ENCODE data around the gene GPC6. TPM values are rescaled to one million over a fixed set of nuclear protein-coding genes. Genes with fewer than 3 reads are reported as not detected.

GPC6 gene
- total and polyA plus RNA-seq, 2 experiments from 2014 or later = 26.0 to 92.8 TPM

DNA sequence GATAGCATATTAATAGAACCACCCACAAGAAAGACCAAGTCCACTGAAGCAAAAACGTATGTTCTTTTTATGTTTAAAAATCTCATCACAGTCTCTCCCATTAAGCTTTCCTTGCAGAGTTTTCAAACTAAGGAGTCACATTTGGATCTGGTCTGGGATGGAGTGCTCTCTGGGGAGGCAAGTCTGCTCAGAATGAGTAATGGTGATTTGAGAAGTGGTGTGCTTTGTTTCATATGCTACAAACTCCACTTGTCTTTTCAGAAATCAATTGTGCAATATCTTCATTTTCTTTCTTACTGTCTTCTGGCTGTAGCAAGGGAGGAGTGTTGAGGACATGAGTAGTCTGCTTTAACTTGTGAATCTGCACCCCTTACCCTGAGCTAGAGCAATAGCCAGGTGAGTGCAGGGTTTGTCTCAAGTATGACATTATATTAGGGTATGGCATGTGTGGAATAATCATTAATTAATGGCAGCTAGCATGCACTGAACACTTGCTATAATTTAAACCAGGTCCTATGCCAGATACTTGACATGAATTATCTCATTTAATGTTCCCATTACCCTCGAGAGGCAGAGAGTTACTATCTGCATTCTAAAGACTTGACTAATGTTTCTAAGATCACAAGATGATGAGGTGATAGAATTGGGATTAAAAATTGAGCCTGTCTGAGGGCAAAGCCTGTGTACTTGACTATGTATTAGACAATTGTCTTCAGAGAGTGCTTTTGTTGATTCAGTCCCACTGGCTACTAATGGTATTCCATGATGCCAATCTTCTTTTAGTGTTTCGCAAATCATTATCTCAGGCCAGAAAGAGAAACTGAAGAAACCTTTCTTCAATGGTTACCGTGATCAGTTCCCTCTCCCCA is 171.8 kb downstream of the GPC6 start:
- Histone ChIP-seq H3K9me2 (replicated peaks; ENCODE audit: insufficient read depth) (no peaks in the 10 kb centered on the region), H2AFZ (no peak overlapping the region), H4K20me1 (ENCODE audit: insufficient read depth, poor library complexity, severe bottlenecking) (no peaks in the 10 kb centered on the region), H3K36me3 (replicated peaks; ENCODE audit: insufficient read depth, low read depth) (no peaks in the 10 kb centered on the region), H3K9me3 (ENCODE audit: low read depth) (no peaks in the 10 kb centered on the region), H3K27ac (no peak overlapping the region), H3K27me3 (no peaks in the 10 kb centered on the region), H3K4me2 (no peak overlapping the region), H3K79me2 (peaks cover 50% of the 10 kb centered on the region), H3K4me1 (ENCODE audit: insufficient read depth) (no peaks in the 10 kb centered on the region), H3K4me3 (no peak overlapping the region)
- WGBS (ENCODE audit: low lambda C conversion rate, missing lambda C conversion rate) = 79% methylated on average over 4 of the region's 4 CpGs
- DNase-seq (ENCODE audit: low spot score) = no peak
- no peak for TF ChIP-seq EZH2 (IDR thresholded peaks at IDR 0.05; ENCODE audit: borderline replicate concordance)
- TF ChIP-seq, protein P1, sequence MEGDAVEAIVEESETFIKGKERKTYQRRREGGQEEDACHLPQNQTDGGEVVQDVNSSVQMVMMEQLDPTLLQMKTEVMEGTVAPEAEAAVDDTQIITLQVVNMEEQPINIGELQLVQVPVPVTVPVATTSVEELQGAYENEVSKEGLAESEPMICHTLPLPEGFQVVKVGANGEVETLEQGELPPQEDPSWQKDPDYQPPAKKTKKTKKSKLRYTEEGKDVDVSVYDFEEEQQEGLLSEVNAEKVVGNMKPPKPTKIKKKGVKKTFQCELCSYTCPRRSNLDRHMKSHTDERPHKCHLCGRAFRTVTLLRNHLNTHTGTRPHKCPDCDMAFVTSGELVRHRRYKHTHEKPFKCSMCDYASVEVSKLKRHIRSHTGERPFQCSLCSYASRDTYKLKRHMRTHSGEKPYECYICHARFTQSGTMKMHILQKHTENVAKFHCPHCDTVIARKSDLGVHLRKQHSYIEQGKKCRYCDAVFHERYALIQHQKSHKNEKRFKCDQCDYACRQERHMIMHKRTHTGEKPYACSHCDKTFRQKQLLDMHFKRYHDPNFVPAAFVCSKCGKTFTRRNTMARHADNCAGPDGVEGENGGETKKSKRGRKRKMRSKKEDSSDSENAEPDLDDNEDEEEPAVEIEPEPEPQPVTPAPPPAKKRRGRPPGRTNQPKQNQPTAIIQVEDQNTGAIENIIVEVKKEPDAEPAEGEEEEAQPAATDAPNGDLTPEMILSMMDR (IDR thresholded peaks at IDR 0.05; ENCODE audit: poor library complexity) = no peak
- TF ChIP-seq EZH2phosphoT487 (IDR thresholded peaks at IDR 0.05; ENCODE audit: low read depth, severe bottlenecking, unreplicated experiment) = no peak

DNA sequence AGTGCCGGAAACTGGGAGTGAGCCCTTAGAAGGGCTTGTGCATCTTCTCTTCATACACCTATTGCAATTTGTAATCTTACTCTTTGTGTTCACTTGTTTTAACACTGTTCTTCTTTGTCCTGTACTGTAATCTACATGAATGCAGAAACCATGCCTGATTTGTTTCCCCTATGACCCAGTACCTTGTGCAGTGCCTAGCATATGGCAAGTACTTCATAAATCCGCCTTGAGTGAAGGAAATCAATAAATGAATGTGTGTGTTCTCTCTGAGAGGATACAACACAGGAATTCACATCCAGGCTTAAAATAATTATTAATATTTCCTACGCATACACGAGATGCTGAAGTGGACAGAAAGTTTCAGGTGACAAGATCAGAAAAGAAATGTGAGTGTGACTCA is 172.6 kb downstream of the GPC6 start:
- no peak overlapping the region for H2AFZ ChIP-seq
- H3K4me1 ChIP-seq (ENCODE audit: insufficient read depth) = no peaks in the 10 kb centered on the region
- no peak overlapping the region for H3K4me2 ChIP-seq
- no peak overlapping the region for H3K4me3 ChIP-seq
- peaks cover 53% of the 10 kb centered on the region for H3K79me2 ChIP-seq
- WGBS (ENCODE audit: low lambda C conversion rate, missing lambda C conversion rate) = 85% methylated on average over 4 of the region's 4 CpGs
- no peaks in the 10 kb centered on the region for H3K9me3 ChIP-seq (ENCODE audit: low read depth)
- no peaks in the 10 kb centered on the region for H3K9me2 ChIP-seq (replicated peaks; ENCODE audit: insufficient read depth)
- H3K36me3 ChIP-seq (replicated peaks; ENCODE audit: insufficient read depth, low read depth) = no peaks in the 10 kb centered on the region
- no peak for DNase-seq (ENCODE audit: low spot score)
- no peaks in the 10 kb centered on the region for H4K20me1 ChIP-seq (ENCODE audit: insufficient read depth, poor library complexity, severe bottlenecking)
- TF ChIP-seq EZH2phosphoT487 (IDR thresholded peaks at IDR 0.05; ENCODE audit: low read depth, severe bottlenecking, unreplicated experiment) = no peak
- TF ChIP-seq EZH2 (IDR thresholded peaks at IDR 0.05; ENCODE audit: borderline replicate concordance) = no peak
- TF ChIP-seq, protein P1 (IDR thresholded peaks at IDR 0.05; ENCODE audit: poor library complexity) = no peak
- H3K27me3 ChIP-seq = no peaks in the 10 kb centered on the region
- peak overlapping the region; percentile 62 for H3K27ac ChIP-seq

DNA sequence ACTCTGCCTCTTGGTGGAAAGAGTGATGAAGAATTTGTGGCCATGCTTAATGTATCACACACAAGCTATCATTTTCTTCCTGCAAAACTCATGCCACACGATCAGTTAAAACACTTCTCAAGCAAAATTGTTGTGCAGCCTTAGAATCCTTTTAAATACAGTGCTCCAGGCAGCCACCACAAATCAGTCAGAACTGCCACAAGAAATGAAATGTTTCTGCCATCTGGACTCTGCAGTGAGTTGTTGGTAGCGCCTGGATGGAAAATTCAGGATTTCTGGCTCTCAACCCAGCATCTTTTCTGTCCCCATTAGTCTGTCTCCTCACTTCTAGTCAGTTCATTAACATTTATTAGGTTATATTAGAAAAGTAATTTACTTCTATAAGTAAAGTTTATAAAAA is 179.5 kb downstream of the GPC6 start:
- WGBS (ENCODE audit: low lambda C conversion rate, missing lambda C conversion rate) = 96% methylated on average over 2 of the region's 2 CpGs
- H2AFZ ChIP-seq = no peak overlapping the region

More for the DNA sequence above, 179.5 kb downstream of the GPC6 start:
- no peaks in the 10 kb centered on the region for H4K20me1 ChIP-seq (ENCODE audit: insufficient read depth, poor library complexity, severe bottlenecking)
- H3K4me1 ChIP-seq (ENCODE audit: insufficient read depth) = no peaks in the 10 kb centered on the region
- H3K4me2 ChIP-seq = no peak overlapping the region
- no peak overlapping the region for H3K27ac ChIP-seq
- H3K9me3 ChIP-seq (ENCODE audit: low read depth) = no peaks in the 10 kb centered on the region
- no peak overlapping the region for H3K4me3 ChIP-seq
- H3K36me3 ChIP-seq (replicated peaks; ENCODE audit: insufficient read depth, low read depth) = no peaks in the 10 kb centered on the region
- no peak for DNase-seq (ENCODE audit: low spot score)
- H3K27me3 ChIP-seq = no peaks in the 10 kb centered on the region
- H3K79me2 ChIP-seq = peaks cover 55% of the 10 kb centered on the region
- no peaks in the 10 kb centered on the region for H3K9me2 ChIP-seq (replicated peaks; ENCODE audit: insufficient read depth)
- TF ChIP-seq, protein P1 (IDR thresholded peaks at IDR 0.05; ENCODE audit: poor library complexity) = no peak
- no peak for TF ChIP-seq EZH2 (IDR thresholded peaks at IDR 0.05; ENCODE audit: borderline replicate concordance)
- no peak for TF ChIP-seq EZH2phosphoT487 (IDR thresholded peaks at IDR 0.05; ENCODE audit: low read depth, severe bottlenecking, unreplicated experiment)
